ENCODE results near the gene ZC3H12A.

ZC3H12A gene

GRCh38 chr1:37442139-37442538 is 32.2 kb upstream of the ZC3H12A start:
- no peak for DNase-seq (ENCODE audit: low read depth, low spot score)
- in situ Hi-C loops (cut with HindIII; ENCODE audit: low sequenced_read_pairs) = no loop called here
- no peak for TF ChIP-seq CTCF (IDR thresholded peaks at IDR 0.05; ENCODE audit: low read depth, low read length)
- no peak overlapping the region for H3K4me3 ChIP-seq (ENCODE audit: low read depth, low read length)

- DNase-seq (ENCODE audit: low read depth, low spot score) = no peak
- in situ Hi-C loops (cut with HindIII; ENCODE audit: low sequenced_read_pairs) = no loop called here
- no peak overlapping the region for H3K4me3 ChIP-seq (ENCODE audit: low read depth, low read length)
- no peak for TF ChIP-seq CTCF (IDR thresholded peaks at IDR 0.05; ENCODE audit: low read depth, low read length)
These were observed 31.7 kb upstream of the ZC3H12A start for GRCh38 chr1:37442644-37443043.

- in situ Hi-C loops (cut with HindIII; ENCODE audit: low sequenced_read_pairs) = no loop called here
- TF ChIP-seq CTCF (IDR thresholded peaks at IDR 0.05; ENCODE audit: low read depth, low read length) = no peak
- DNase-seq (ENCODE audit: low read depth, low spot score) = no peak
- H3K4me3 ChIP-seq (ENCODE audit: low read depth, low read length) = no peak overlapping the region
These were observed 27.5 kb upstream of the ZC3H12A start for GRCh38 chr1:37446874-37447273.

GRCh38 chr1:37448185-37448584 is 26.2 kb upstream of the ZC3H12A start:
- in situ Hi-C loops (cut with HindIII; ENCODE audit: low sequenced_read_pairs) = no loop called here
- no peak overlapping the region for H3K4me3 ChIP-seq (ENCODE audit: low read depth, low read length)
- no peak for DNase-seq (ENCODE audit: low read depth, low spot score)
- TF ChIP-seq CTCF (IDR thresholded peaks at IDR 0.05; ENCODE audit: low read depth, low read length) = no peak

GRCh38 chr1:37448691-37449417 is 25.5 kb upstream of the ZC3H12A start:
- in situ Hi-C loops (cut with HindIII; ENCODE audit: low sequenced_read_pairs) = no loop called here
- no peak for TF ChIP-seq CTCF (IDR thresholded peaks at IDR 0.05; ENCODE audit: low read depth, low read length)
- no peak for DNase-seq (ENCODE audit: low read depth, low spot score)
- H3K4me3 ChIP-seq (ENCODE audit: low read depth, low read length) = no peak overlapping the region

- no peak for DNase-seq (ENCODE audit: low read depth, low spot score)
- no peak for TF ChIP-seq CTCF (IDR thresholded peaks at IDR 0.05; ENCODE audit: low read depth, low read length)
- in situ Hi-C loops (cut with HindIII; ENCODE audit: low sequenced_read_pairs) = no loop called here
- H3K4me3 ChIP-seq (ENCODE audit: low read depth, low read length) = no peak overlapping the region
These were observed 24.4 kb upstream of the ZC3H12A start for GRCh38 chr1:37449936-37450335.
